ENCODE results near the gene SEC22A.

The SEC22A gene

DNA sequence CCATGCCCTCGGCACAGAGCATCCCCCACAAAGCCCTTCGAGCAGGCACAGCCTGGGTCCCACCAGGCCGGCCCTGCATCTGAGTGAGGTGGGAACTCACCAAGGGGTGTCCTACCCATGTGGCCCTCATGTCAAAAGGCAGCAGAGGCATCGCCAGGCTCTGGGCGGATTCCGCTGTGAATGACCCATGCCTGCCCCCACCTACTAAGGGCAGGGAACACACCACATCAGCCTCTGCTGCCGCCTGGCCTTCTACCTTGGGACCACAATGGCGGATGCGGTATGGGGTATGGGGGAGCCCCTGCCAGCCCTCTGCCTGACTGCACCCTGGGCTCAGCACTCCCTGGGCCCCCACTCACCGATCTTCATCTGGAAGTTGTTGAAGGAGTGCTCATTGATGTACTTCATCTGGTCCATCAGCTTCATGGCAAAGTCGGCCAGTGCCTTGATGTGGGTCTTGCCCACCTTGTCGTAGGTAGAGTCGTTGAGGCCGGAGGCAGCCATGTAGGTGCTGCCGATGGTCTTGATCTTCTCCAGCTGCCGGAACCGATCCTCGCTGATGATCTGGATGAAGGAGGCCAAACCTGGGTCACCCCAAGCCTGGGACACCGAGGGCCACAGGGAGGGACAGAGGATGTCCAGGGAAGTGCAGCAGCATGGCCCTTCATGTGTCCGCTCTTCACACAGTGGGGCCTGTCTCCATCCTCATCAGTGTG, 87.8 kb downstream of the SEC22A start:
- DNase-seq (ENCODE audit: low spot score), result no peak

- no peak for DNase-seq (ENCODE audit: low spot score)
Measured at GRCh38 chr3:123290107-123290930, 88.6 kb downstream of the SEC22A start.

- DNase-seq (ENCODE audit: low spot score), result no peak
Measured at GRCh38 chr3:123290962-123291361, 89.2 kb downstream of the SEC22A start.

DNA sequence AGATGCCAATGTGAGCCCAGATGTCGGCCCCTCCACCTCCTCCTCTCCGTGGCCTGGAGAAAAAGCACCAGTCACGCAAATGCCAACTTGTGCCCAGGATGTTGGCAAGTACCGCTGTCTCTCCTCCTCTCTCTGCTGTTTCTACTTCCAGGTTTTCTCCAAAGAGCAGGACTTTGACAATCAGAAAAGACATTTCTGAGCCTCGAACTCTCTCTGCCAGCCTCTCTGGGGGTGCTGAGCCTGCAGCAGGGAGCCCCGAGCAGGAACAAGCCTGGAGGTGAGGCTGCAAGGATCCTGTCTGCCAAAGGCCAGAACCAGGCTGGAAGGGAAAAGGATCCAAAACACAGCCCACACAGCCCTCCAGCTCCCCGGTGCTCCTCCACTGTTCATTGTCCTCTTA, 89.7 kb downstream of the SEC22A start:
- no peak for DNase-seq (ENCODE audit: low spot score)

GRCh38 chr3:123292321-123293310, 90.9 kb downstream of the SEC22A start:
- no peak for DNase-seq (ENCODE audit: low spot score)

- no peak for DNase-seq (ENCODE audit: low spot score)
Measured at GRCh38 chr3:123294296-123294938, 92.7 kb downstream of the SEC22A start.

DNA sequence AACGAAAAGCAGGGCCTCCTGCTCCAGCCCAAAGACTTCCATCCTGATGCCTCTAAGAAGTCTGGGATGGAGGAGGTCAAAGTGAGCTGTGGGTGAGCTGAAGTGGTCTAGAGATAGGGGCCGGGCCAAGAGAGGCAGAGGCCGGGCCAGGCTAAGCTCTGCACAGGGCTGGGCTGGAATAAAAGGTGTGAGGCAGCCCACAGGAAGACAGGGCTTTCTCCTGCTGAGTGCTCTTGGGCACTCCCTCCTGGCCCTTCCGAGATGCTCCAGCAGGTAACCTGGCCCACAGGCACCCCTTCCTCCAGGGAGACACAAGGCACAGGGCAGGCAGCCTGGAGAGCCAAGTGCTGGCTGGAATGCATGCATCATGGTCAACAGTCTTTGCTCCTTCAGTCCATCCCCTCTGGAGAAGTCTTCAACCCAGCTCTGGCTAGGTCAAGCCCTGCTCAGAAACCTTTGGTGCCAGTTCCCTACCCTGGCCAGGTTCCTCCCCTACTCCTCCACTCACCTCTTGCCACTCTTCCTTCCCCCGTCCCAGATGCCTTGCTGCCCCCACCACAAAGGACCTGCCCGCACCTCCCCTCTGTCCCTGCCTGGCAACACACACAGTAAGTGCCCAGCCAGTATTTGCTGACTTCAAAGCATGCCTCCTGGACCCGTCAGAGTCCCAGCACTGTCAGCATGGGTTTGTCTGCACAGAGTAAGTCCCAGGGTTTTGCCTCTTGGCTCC, 93.6 kb downstream of the SEC22A start:
- DNase-seq (ENCODE audit: low spot score), result no peak

DNA sequence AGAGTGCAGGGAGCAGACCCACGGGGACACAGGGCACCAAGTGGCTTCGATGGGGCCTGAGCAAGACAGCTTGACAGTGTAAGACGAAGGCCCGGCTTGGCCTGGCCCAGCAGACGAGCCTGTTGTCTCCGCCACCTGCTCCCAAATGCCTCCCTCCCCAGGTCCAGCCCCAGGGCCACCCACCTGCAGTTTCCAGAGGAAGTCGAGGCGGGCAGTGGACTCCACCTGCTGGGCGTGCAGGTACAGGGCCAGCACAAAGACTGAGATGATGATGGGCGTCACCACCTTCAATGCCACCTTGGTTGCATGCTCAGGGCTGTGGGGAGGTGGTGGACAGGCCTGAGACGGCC, 94.1 kb downstream of the SEC22A start:
- no peak for DNase-seq (ENCODE audit: low spot score)

GRCh38 chr3:123296261-123296660, 94.5 kb downstream of the SEC22A start:
- DNase-seq (ENCODE audit: low spot score), result no peak

- DNase-seq (ENCODE audit: low spot score), result no peak
Measured at GRCh38 chr3:123296836-123297626, 95.3 kb downstream of the SEC22A start.

DNA sequence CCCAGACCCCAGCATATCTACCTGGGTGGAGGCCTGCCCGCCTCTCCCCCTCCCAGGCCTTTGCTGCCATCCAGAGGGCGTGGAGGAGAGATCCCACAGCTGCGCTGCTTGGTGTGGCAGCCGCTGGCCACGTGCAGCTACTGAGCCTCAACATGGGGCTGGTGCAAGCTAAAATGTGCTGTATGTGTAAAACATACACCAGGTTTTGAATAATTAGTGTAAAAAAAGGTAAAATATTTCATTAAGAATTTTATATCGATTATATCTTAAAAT, 95.8 kb downstream of the SEC22A start:
- no peak for DNase-seq (ENCODE audit: low spot score)

GRCh38 chr3:123298903-123299302, 97.2 kb downstream of the SEC22A start:
- no peak for DNase-seq (ENCODE audit: low spot score)

- DNase-seq (ENCODE audit: low spot score), result no peak
Measured at GRCh38 chr3:123299581-123299980, 97.8 kb downstream of the SEC22A start.

- DNase-seq (ENCODE audit: low spot score), result no peak
Measured at GRCh38 chr3:123300056-123300455, 98.3 kb downstream of the SEC22A start.

- no peak for DNase-seq (ENCODE audit: low spot score)
Measured at GRCh38 chr3:123300583-123300982, 98.8 kb downstream of the SEC22A start.

DNA sequence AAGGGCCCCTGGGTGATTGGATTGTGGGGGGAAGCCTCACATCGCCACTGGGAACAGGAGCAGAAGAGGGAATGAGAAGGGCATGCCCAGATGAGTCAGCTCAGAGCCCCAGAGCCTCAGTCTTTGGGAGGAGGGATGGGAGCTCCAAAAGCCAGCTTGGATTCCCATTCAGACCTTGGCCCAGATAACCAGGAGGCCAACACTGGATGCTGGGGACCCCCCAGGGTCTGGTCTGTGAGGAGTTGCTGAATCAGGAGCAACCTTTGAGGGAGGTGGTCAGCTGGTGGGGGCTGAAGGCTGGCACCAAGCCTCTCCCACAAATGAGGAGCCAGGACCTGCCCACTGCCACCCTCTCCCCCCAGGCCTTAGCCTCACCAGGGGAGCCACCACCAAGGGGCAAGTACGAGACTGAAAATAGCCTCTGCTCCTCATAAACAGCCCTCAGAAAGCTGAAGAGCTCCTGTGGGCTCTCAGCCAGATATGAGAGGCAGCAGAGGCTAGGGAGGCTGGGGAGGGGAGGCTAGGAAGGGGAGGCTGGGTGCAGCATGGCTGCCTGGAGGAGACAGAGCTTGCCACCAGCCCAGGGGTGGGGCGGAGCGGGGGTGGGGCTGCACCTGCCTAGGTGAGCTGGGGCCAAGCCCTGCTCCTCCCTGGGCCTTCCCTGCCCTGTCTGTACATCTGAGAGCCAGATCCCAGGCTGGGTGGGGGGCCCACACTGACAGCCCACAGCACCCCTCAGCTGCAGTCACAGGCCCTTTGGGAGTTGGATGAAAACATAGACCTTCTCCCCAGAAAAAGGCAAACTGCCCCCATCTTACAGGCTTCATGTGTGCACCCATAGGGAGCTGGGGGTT, 99.8 kb downstream of the SEC22A start:
- no peak for DNase-seq (ENCODE audit: low spot score)

GRCh38 chr3:123302961-123303360, 101.2 kb downstream of the SEC22A start:
- DNase-seq (ENCODE audit: low spot score), result no peak

GRCh38 chr3:123303976-123304560, 102.3 kb downstream of the SEC22A start:
- no peak for DNase-seq (ENCODE audit: low spot score)

- DNase-seq (ENCODE audit: low spot score), result no peak
Measured at GRCh38 chr3:123305192-123305591, 103.4 kb downstream of the SEC22A start.

Data from HuH-7 (cell line).